Hypothalamus (tissue), 51 donors: ENCODE measurements around the gene TXK.

ENCODE experiments used
- DNase-seq, 51 donors: peaks; one replicate each; lab custom pipeline; 2025; lab: John Stamatoyannopoulos, UW

The TXK gene

DNA sequence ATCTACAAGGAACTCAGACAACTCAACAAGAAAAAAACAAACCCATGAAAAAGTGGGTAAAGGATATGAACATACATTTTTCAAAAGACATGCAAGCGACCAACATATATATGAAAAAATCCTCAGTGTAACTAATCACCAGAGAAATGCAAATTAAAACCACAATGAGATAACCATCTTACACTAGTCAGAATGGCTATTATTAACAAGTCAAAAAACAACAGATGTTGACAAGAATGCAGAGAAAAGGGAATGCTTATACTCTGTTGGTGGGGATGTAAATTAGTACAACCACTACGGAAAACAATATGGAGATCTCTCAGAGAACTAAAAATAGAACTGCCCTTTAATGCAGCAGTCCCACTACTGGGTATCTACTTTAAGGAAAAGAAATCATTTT is 105.4 kb downstream of the TXK start:
- no peak for DNase-seq

DNA sequence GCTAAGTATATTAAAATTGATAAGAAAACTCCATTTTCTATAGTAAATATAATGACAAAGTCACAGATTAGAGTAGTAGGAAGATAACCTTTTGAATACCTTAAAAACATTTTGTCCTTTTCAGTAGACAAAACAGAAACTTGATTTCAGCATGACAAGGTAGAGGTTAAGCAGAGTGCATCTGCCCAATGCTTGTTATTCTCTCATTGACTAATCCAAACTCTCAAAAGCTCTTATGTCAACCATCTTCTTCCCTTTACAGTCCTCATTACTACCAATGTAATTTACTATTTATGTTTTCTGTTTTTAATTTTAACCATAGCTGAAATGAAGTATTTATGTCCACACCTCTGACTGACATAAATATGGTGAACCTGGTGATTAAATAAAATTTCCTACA is 106.4 kb downstream of the TXK start:
- no peak for DNase-seq

DNA sequence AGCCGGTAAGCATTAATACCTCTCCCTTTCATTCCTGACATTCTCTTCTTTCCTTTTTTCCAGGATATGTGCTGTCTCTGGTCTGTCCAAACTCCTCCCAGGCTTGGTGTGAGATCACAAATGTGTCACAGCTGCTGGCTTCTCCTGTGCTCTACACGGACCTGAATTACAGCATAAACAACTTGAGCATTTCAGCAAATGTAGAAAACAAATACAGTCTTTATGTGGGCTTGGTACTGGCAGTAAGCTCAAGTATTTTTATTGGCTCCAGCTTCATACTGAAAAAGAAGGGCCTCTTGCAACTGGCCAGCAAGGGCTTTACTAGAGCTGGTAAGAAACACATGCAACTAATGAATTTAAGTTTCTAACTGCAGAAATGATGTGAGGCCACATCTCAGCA is 109.0 kb downstream of the TXK start:
- no peak for DNase-seq

DNA sequence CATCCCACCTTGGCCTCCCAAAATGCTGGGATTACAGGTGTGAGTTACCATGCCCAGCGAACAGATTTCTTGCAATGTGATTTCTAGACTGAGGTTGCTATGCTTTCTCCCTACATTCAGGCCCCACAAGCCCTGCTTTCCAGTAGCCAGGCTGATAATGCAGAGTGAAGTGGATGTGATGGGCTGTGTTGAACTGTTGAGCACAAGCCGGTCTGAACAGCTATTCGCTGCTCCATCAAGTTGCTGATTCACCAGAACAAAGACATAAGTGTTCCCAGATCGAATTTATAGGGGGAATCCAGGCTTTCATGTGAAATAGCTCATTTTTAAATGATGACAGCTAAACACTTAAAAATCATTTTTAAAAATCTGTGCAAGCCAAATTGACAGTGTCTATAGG is 109.5 kb downstream of the TXK start:
- no peak for DNase-seq

DNA sequence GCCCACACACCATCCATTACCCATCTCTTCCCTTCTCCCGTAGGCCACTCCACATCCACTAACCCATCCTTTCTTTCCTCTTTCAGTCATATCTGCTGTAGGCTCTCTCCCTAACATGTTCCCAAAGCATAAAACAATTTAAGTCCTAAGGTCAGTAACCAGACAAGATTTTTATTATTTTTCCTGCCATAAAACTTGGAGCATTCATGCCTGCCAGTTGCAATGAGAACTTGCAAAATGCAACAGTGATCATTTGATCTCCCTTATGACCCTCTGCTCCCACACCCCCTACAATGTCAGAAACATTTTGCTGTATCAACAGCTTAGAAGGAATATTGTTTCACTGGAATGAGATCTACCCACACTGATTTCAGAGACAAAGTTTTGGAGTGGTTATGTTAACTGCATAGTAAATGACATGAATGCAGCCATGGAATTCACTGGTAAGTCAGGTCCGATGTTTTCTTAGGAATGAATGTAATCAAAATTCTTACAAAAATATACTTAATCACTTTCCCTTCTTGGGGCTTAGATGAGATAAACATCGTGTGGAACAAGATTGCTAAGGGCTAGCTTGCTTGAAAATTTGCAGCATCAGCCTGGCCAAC is 111.8 kb downstream of the TXK start:
- DNase-seq: no peak

DNA sequence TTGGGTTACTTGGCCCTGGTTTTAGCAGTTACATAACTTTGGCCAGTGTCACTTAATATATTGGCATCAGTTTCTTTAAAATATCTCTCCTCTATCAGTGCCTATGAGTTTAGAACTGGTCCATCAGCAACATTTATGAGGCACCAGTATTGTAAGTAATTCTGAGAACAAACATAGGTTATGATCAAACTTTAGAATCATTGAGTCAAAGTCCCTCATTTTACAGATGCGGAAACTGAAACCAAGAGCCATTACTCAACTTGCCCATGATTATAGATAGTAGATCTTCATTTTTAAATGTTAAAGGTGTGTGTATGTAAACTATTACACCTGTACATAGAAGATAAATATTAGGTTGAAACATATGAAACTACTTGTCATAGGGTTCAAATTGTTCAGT is 113.0 kb downstream of the TXK start:
- no peak for DNase-seq

DNA sequence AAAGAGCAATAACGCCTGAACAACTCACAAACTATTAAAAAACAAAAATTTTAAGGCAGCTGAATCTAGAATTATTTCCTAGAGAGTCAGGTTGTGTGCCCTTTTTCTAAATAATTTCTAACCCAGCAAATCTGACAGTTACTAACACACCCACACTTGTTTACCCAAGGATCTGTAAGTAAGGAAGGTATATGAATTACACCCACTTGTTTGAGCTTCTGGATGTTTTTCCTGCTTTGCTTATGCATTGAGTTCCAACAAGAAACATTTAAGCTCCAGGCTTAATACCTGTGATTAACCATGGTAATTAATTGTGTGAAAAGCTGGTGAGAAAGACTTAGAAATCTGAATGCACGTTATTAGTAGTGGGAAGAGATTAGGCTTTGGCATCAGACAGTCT is 115.9 kb downstream of the TXK start:
- no peak for DNase-seq

DNA sequence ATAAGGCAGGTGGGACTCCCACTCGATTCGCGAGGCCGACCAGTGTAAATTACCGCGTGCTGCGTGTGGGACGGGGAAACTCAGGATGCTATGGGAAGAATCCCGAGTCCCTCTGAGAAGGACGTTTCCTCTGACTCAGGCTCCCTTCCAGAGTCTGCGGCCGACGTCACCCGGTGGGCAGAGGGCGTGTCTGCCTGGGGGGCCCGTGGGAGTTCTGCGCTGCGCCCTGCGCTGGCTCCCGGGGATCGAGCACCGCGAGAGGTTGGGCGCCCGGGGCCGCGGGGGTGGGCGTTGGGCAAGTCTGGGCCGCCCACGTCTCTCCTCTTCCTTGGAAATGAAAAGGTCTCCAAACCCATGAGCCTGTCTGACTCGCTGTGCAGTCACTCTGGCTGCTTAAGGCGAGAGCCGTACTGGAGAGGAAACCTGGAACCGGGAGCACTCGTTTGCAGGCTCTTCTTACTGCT is 116.9 kb downstream of the TXK start:
- DNase-seq: peak in 14 of 51 donors; percentile 3 to 61 (median 14)
